Measurements from ENCODE around the gene AQP6. TPM values are rescaled to one million over a fixed set of nuclear protein-coding genes. Genes with fewer than 3 reads are reported as not detected.

AQP6 gene
- polyA plus RNA-seq, 1 of the 3 experiments (the other 2 are of a cell fraction) = 0.10 TPM

DNA sequence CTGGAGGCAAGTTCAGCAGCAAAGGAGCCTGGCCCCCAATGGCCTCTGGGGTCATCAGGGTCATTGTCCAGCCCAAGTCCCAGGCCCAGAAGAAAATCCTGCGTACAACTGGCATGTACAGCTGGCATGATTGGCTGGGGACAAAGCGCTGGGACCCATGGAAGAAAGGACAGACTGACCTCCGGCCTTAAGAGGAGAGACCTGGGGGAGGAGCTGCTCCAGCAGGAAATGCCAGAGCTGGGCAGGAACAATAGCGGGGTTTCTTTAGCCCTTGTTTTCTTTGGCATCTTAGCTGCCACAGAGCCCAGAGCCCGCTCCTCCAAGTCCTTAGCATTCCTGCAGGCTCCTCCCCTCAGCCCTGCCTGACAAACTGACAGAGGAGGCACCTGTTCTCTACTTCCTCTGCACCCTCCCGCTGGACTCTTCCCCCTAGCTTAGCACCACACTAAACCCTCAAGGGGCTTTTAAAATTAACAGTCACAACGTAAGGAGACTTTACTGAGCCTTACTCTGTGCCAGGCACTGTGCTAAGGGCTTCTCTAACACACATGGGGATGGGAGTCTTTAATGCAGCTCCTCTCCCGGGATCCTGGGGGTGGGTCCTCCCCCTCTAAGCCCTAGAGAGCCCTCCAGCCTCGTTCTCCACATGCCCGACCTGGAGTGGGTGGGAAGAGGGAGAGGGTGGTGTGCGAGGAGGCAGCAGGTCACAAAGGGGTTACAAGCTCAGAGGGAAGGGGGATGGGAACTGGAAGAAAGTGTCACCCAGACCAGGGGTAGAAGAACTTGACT is 12.9 kb upstream of the AQP6 start:
- no peak overlapping the region; the same call in 1 of the 2 replicates for H3K9ac ChIP-seq

DNA sequence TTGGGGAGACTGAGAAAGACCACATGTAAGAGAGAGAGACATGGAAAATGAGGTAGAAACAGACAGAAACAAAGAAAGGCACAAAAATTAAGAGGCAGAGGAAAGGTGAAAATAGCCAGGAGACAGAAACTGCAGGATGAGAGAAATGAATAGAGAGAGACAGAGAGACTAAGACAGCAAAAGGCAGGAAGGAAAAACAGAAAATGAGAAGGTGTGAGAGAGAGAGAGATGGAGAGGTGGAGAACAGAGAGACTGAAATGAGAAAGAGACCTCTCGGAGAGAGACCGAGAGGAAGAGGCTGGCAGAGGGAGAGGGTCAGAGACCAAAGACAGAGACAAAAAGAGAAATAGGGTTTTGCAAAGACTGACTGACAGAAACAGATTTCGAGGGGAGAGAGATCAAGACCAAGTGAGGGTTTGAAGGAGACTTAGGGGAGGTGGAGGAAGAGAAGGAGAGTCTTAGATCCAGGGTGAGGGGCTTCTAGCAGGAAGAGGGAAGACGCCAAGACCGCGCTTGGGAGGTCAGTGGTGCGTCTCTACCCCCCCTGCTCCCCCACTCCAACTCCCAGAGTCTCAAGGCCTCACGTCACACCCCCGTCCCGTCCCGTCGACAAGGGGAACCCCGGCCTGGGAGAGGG is 12.2 kb upstream of the AQP6 start:
- peak overlapping the region; percentile 62; the same call in 1 of the 2 replicates for H3K4me2 ChIP-seq
- CTCF ChIA-PET = interaction anchor here (1.1 to 20.3 kb wide), 8 partner anchors 10 to 215 kb away, joined by 3 to 1401 read pairs (median 6); partner anchors contain the start of genes AQP2, ASIC1 and COX14
- 97% methylated on average over 12 of the region's 13 CpGs for WGBS (ENCODE audit: low lambda C conversion rate)

More for the DNA sequence above, 12.9 kb upstream of the AQP6 start:
- no peaks in the 10 kb centered on the region for H3K9me2 ChIP-seq
- ChIA-PET POLR2A (no interaction called here), CTCF (interaction anchor here (0.9 to 20.3 kb wide), 9 partner anchors 7 to 151 kb away, joined by 3 to 1401 read pairs (median 7); partner anchors contain the start of genes AQP2 and ASIC1)
- H3K9me3 ChIP-seq = no peaks in the 10 kb centered on the region
- no peak for DNase-seq
- H3K79me2 ChIP-seq (ENCODE audit: insufficient read depth) = no peaks in the 10 kb centered on the region
- 64% methylated on average over 11 of the region's 11 CpGs for WGBS (ENCODE audit: low lambda C conversion rate)
- H3K4me3 ChIP-seq (ENCODE audit: low read depth in 2 of 2, low read length in 1 of 2) = no peak overlapping the region
- TF ChIP-seq ELF1 (IDR thresholded peaks at IDR 0.05) (0 out of 2 replicates have a peak, but pooled peaks have one; percentile 10), RCOR1 (IDR thresholded peaks at IDR 0.05; ENCODE audit: low read length) (no peak), TCF12 (IDR thresholded peaks at IDR 0.05) (peak; percentile 41), JUND (IDR thresholded peaks at IDR 0.05) (no peak), SMC3 (IDR thresholded peaks at IDR 0.05; ENCODE audit: low read depth, low read length) (no peak), EP300 (IDR thresholded peaks at IDR 0.05; ENCODE audit: borderline replicate concordance in 1 of 2, low read depth in 1 of 2, low read length in 1 of 2) (0 out of 4 replicates have a peak, but pooled peaks of 1 of the 2 experiments have one; percentile 49), POLR2AphosphoS5 (IDR thresholded peaks at IDR 0.05; ENCODE audit: low read depth, low read length) (no peak), MEF2A (IDR thresholded peaks at IDR 0.05; ENCODE audit: borderline replicate concordance, low read depth) (no peak), FOSL2 (IDR thresholded peaks at IDR 0.05; ENCODE audit: borderline replicate concordance, low read depth) (no peak), RFX5 (IDR thresholded peaks at IDR 0.05; ENCODE audit: low read length) (no peak), EZH2phosphoT487 (IDR thresholded peaks at IDR 0.05; ENCODE audit: borderline replicate concordance, low read depth) (no peak), SIN3A (IDR thresholded peaks at IDR 0.05; ENCODE audit: borderline replicate concordance, low read depth, low read length) (no peak), GABPA (IDR thresholded peaks at IDR 0.05; ENCODE audit: low read depth) (no peak), RXRA (IDR thresholded peaks at IDR 0.05; ENCODE audit: borderline replicate concordance, low read depth) (0 out of 2 replicates have a peak, but pooled peaks have one; percentile 30), NFIC (IDR thresholded peaks at IDR 0.05; ENCODE audit: borderline replicate concordance) (peak; percentile 80)
- no peaks in the 10 kb centered on the region for H3K27me3 ChIP-seq (ENCODE audit: insufficient read depth)
- 0 out of 4 replicates have a peak overlapping the region, but pooled peaks of 1 of the 2 experiments have one; percentile 18 for H3K27ac ChIP-seq (ENCODE audit: low read depth in 2 of 2, low read length in 1 of 2)
- no peaks in the 10 kb centered on the region for H4K20me1 ChIP-seq (ENCODE audit: insufficient read depth)
- H3K4me2 ChIP-seq = peak overlapping the region; percentile 62
- peak overlapping the region; percentile 82; the same call in 1 of the 2 replicates for H2AFZ ChIP-seq (ENCODE audit: low read depth)
- H3K4me1 ChIP-seq (ENCODE audit: control insufficient read depth in 1 of 2, insufficient read depth in 2 of 2, low read depth in 1 of 2, low read length in 1 of 2) = peaks cover 3 to 19% of the 10 kb centered on the region in 2 experiments; a peak in 3 of 4 replicates
- H3K36me3 ChIP-seq (replicated peaks in 1 of 2; ENCODE audit: control insufficient read depth in 1 of 2, insufficient read depth in 2 of 2, low read length in 1 of 2) = no peaks in the 10 kb centered on the region
- no peaks in the 10 kb centered on the region for H3F3A ChIP-seq (replicated peaks; ENCODE audit: insufficient read depth)

More for the DNA sequence above, 12.2 kb upstream of the AQP6 start:
- Histone ChIP-seq H3K79me2 (ENCODE audit: insufficient read depth) (no peaks in the 10 kb centered on the region), H3K9me2 (no peaks in the 10 kb centered on the region), H3K9ac (no peak overlapping the region; the same call in 1 of the 2 replicates), H2AFZ (ENCODE audit: low read depth) (no peak overlapping the region), H3K4me1 (ENCODE audit: control insufficient read depth in 1 of 2, insufficient read depth in 2 of 2, low read depth in 1 of 2, low read length in 1 of 2) (peaks cover 3 to 19% of the 10 kb centered on the region in 2 experiments; a peak in 3 of 4 replicates), H3K27me3 (ENCODE audit: insufficient read depth) (no peaks in the 10 kb centered on the region), H3K27ac (ENCODE audit: low read depth in 2 of 2, low read length in 1 of 2) (no peak overlapping the region), H4K20me1 (ENCODE audit: insufficient read depth) (no peaks in the 10 kb centered on the region), H3K9me3 (no peaks in the 10 kb centered on the region), H3K4me3 (ENCODE audit: low read depth in 2 of 2, low read length in 1 of 2) (no peak overlapping the region), H3F3A (replicated peaks; ENCODE audit: insufficient read depth) (no peaks in the 10 kb centered on the region), H3K36me3 (replicated peaks in 1 of 2; ENCODE audit: control insufficient read depth in 1 of 2, insufficient read depth in 2 of 2, low read length in 1 of 2) (no peaks in the 10 kb centered on the region)
- POLR2A ChIA-PET = no interaction called here
- TF ChIP-seq TCF12 (IDR thresholded peaks at IDR 0.05) (no peak), MEF2A (IDR thresholded peaks at IDR 0.05; ENCODE audit: borderline replicate concordance, low read depth) (no peak), EZH2phosphoT487 (IDR thresholded peaks at IDR 0.05; ENCODE audit: borderline replicate concordance, low read depth) (no peak), FOXJ3 (CRISPR knock-in tag; IDR thresholded peaks at IDR 0.05) (no peak), GATA2 (CRISPR knock-in tag; IDR thresholded peaks at IDR 0.05) (no peak)
- TF ChIP-seq, protein P1, sequence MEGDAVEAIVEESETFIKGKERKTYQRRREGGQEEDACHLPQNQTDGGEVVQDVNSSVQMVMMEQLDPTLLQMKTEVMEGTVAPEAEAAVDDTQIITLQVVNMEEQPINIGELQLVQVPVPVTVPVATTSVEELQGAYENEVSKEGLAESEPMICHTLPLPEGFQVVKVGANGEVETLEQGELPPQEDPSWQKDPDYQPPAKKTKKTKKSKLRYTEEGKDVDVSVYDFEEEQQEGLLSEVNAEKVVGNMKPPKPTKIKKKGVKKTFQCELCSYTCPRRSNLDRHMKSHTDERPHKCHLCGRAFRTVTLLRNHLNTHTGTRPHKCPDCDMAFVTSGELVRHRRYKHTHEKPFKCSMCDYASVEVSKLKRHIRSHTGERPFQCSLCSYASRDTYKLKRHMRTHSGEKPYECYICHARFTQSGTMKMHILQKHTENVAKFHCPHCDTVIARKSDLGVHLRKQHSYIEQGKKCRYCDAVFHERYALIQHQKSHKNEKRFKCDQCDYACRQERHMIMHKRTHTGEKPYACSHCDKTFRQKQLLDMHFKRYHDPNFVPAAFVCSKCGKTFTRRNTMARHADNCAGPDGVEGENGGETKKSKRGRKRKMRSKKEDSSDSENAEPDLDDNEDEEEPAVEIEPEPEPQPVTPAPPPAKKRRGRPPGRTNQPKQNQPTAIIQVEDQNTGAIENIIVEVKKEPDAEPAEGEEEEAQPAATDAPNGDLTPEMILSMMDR (IDR thresholded peaks at IDR 0.05) = no peak
- no peak for DNase-seq

Data from SK-N-SH (cell line).